HL-60 (cell line): ENCODE data around the gene SLC22A17.
"Not testable (repeated sequence)": the region's sequence is repeated elsewhere in the genome, so short reads cannot be mapped to it uniquely, and the experiment has no call there.

ENCODE experiments used
- DNase-seq, 2 experiments: peaks; one replicate each; pipeline ENCODE4 v3.0.0-alpha.2; 2010 to 2020; ENCODE audit warnings: low read depth in 1 of 2, low spot score in 1 of 2
- H3K27ac ChIP-seq: fragments of 250-450 bp; sonication (Bioruptor Pico); replicated peaks from 2 replicates; pipeline ENCODE4 v1.5.1; 2020; ENCODE audit warnings: mild to moderate bottlenecking, moderate library complexity
- H3K27me3 ChIP-seq: fragments of 250-450 bp; sonication (Bioruptor Pico); 2 replicates; pipeline ENCODE4 v1.5.1; 2021; ENCODE audit warnings: mild to moderate bottlenecking, moderate library complexity; ENCODE audit not compliant: insufficient read depth, poor library complexity, severe bottlenecking
- H3K4me3 ChIP-seq: replicated peaks from 2 replicates; pipeline ENCODE4 v1.5.1; 2011; ENCODE audit warnings: mild to moderate bottlenecking, control low read depth, low read length; ENCODE audit not compliant: insufficient read depth
- CTCF ChIP-seq: IDR thresholded peaks from one replicate; pipeline ENCODE4 v1.5.1; 2011; ENCODE audit warnings: low read length, control low read depth, inconsistent platforms; ENCODE audit not compliant: insufficient read depth
- GABPA ChIP-seq: IDR thresholded peaks from 2 replicates; pipeline ENCODE4 v1.6.1; 2012; ENCODE audit warnings: low read depth
- POLR2AphosphoS5 ChIP-seq: IDR thresholded peaks from 2 replicates; pipeline ENCODE4 v1.6.1; 2012; ENCODE audit warnings: low read depth
- REST ChIP-seq: IDR thresholded peaks from 2 replicates; pipeline ENCODE4 v1.6.1; 2012; ENCODE audit warnings: low read depth; ENCODE audit not compliant: insufficient replicate concordance
- SPI1 ChIP-seq: IDR thresholded peaks from 2 replicates; pipeline ENCODE4 v1.6.1; 2012; ENCODE audit warnings: low read depth, mild to moderate bottlenecking, borderline replicate concordance

Gene SLC22A17

GRCh38 chr14:23396126-23396525, 43.4 kb upstream of the SLC22A17 start:
- Histone ChIP-seq H3K27ac (no peak overlapping the region), H3K27me3 (no peaks in the 10 kb centered on the region), H3K4me3 (no peak overlapping the region)
- TF ChIP-seq CTCF (no peak), POLR2AphosphoS5 (no peak), GABPA (no peak), SPI1 (no peak), REST (no peak)
- DNase-seq, result no peak

GRCh38 chr14:23392613-23393012, 39.9 kb upstream of the SLC22A17 start:
- no peak overlapping the region for H3K4me3 ChIP-seq
- no peak overlapping the region for H3K27ac ChIP-seq
- no peak for TF ChIP-seq GABPA
- no peak for TF ChIP-seq POLR2AphosphoS5
- TF ChIP-seq CTCF, result no peak
- TF ChIP-seq REST, result no peak
- TF ChIP-seq SPI1, result no peak
- H3K27me3 ChIP-seq, result no peaks in the 10 kb centered on the region
- DNase-seq, result no peak

GRCh38 chr14:23389871-23390270, 37.2 kb upstream of the SLC22A17 start:
- not testable (repeated sequence) for H3K27me3 ChIP-seq

GRCh38 chr14:23389396-23389795, 36.7 kb upstream of the SLC22A17 start:
- Histone ChIP-seq H3K4me3 (no peak overlapping the region), H3K27ac (no peak overlapping the region), H3K27me3 (no peaks in the 10 kb centered on the region)
- TF ChIP-seq REST (no peak), POLR2AphosphoS5 (no peak), CTCF (no peak), SPI1 (no peak), GABPA (no peak)
- no peak for DNase-seq

More at GRCh38 chr14:23389871-23390270, 37.2 kb upstream of the SLC22A17 start:
- not testable (repeated sequence) for DNase-seq, H3K27ac ChIP-seq, H3K4me3 ChIP-seq
